ENCODE results near the gene C6orf15. TPM values are rescaled to one million over a fixed set of nuclear protein-coding genes. Genes with fewer than 3 reads are reported as not detected.

The C6orf15 gene
- polyA plus RNA-seq, 1 donor from 2014 or later = not detected

DNA sequence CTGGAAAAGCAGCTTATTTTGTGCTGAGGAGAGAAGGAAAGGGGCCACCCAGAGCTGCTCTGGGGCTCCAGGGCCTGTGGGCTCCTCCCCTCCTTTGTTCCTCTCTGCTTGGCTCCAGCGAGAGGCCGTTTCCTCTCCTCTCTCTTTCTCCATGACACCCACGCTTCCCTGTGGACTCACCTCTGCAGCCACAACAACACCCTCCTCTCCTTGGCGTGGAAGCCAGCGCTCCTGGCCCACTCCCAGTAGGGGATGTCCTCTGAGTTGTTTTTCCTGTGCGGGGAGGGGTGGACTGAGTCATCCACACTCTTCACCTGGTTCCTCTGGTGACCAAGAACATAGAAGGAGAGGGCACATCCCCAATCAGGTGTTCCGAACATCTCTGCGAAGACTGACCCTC, 12.8 kb upstream of the C6orf15 start:
- Histone ChIP-seq H3K9me2 (ENCODE audit: insufficient read depth, low read length) (no peaks in the 10 kb centered on the region), H2AFZ (ENCODE audit: low read depth, low read length) (no peak overlapping the region), H3K4me2 (ENCODE audit: low read length) (no peak overlapping the region)

DNA sequence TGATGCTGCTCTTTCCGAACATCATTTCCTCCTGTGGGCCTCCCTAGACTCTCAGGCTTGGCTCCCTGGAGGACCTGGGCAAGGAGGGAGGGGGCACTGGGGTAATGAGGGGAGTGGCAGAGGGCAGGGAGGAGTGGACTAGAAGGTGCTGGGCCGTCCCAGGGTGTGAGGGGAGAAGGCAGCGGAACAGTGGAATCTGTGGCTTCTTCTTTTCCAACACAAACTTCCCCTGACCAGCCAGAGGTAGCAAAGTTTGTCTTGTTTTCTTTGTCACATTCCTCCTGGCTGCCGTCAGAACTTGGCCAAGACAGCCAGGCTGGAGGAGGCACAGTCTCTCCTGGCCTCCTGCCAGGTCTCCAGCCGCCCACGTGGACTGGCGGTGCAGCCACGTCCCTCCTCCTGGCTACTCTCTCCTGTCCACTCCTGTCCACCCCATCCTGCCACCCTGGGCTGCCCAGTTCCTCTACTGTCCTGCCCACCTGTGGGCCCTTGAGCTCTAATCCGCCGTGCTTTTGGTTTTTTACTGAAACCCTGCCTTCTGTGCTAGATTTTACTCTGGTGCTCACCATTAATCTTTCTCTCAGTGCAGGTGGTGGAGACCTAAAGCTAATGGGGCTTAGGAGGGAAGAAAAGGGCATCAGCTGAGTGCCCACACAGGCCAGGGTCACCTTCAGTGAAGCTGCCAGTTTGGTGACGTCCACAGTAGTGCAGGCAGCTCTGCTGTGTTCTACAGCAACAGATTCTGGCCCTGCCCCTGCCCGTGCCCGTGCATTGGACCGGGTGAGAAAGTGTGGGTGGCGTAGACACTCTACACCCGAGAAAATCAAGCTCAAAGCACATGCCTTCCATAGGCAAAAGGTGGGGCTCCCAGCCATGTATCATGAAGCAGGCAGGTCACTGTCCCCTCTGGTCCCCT, 10.7 kb upstream of the C6orf15 start:
- Histone ChIP-seq H3K4me3 (ENCODE audit: low read length) (no peak overlapping the region), H4K20me1 (ENCODE audit: insufficient read depth) (no peaks in the 10 kb centered on the region), H3K9me3 (ENCODE audit: low read length) (no peaks in the 10 kb centered on the region), H3F3A (ENCODE audit: insufficient read depth, low read length, poor library complexity, severe bottlenecking) (no peaks in the 10 kb centered on the region), H3K9me2 (ENCODE audit: insufficient read depth, low read length) (no peaks in the 10 kb centered on the region), H3K27ac (ENCODE audit: low read length) (no peak overlapping the region), H3K79me2 (replicated peaks; ENCODE audit: insufficient read depth, low read length) (no peaks in the 10 kb centered on the region), H3K9ac (ENCODE audit: low read length) (no peak overlapping the region), H3K27me3 (ENCODE audit: insufficient read depth, low read depth, low read length) (no peaks in the 10 kb centered on the region), H3K4me2 (ENCODE audit: low read length) (no peak overlapping the region), H3K36me3 (ENCODE audit: insufficient read depth, low read length) (no peaks in the 10 kb centered on the region), H2AFZ (ENCODE audit: low read depth, low read length) (no peak overlapping the region)
- TF ChIP-seq POLR2AphosphoS5 (IDR thresholded peaks at IDR 0.05) = no peak

More for the DNA sequence above, 12.8 kb upstream of the C6orf15 start:
- Histone ChIP-seq H3K9me3 (ENCODE audit: low read length) (no peaks in the 10 kb centered on the region), H3K9ac (ENCODE audit: low read length) (no peak overlapping the region), H3F3A (ENCODE audit: insufficient read depth, low read length, poor library complexity, severe bottlenecking) (no peaks in the 10 kb centered on the region), H3K36me3 (ENCODE audit: insufficient read depth, low read length) (no peaks in the 10 kb centered on the region), H3K4me3 (ENCODE audit: low read length) (no peak overlapping the region), H3K79me2 (replicated peaks; ENCODE audit: insufficient read depth, low read length) (no peaks in the 10 kb centered on the region), H4K20me1 (ENCODE audit: insufficient read depth) (no peaks in the 10 kb centered on the region), H3K27me3 (ENCODE audit: insufficient read depth, low read depth, low read length) (no peaks in the 10 kb centered on the region), H3K27ac (ENCODE audit: low read length) (no peak overlapping the region)
- TF ChIP-seq POLR2AphosphoS5 (IDR thresholded peaks at IDR 0.05) (no peak), RAD21 (conservative IDR thresholded peaks at IDR 0.05) (no peak), MXI1 (conservative IDR thresholded peaks at IDR 0.05; ENCODE audit: poor library complexity, severe bottlenecking) (no peak), EP300 (conservative IDR thresholded peaks at IDR 0.05; ENCODE audit: poor library complexity, severe bottlenecking) (no peak)
- TF ChIP-seq, protein P1, sequence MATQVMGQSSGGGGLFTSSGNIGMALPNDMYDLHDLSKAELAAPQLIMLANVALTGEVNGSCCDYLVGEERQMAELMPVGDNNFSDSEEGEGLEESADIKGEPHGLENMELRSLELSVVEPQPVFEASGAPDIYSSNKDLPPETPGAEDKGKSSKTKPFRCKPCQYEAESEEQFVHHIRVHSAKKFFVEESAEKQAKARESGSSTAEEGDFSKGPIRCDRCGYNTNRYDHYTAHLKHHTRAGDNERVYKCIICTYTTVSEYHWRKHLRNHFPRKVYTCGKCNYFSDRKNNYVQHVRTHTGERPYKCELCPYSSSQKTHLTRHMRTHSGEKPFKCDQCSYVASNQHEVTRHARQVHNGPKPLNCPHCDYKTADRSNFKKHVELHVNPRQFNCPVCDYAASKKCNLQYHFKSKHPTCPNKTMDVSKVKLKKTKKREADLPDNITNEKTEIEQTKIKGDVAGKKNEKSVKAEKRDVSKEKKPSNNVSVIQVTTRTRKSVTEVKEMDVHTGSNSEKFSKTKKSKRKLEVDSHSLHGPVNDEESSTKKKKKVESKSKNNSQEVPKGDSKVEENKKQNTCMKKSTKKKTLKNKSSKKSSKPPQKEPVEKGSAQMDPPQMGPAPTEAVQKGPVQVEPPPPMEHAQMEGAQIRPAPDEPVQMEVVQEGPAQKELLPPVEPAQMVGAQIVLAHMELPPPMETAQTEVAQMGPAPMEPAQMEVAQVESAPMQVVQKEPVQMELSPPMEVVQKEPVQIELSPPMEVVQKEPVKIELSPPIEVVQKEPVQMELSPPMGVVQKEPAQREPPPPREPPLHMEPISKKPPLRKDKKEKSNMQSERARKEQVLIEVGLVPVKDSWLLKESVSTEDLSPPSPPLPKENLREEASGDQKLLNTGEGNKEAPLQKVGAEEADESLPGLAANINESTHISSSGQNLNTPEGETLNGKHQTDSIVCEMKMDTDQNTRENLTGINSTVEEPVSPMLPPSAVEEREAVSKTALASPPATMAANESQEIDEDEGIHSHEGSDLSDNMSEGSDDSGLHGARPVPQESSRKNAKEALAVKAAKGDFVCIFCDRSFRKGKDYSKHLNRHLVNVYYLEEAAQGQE (IDR thresholded peaks at IDR 0.05; ENCODE audit: borderline replicate concordance) = no peak

DNA sequence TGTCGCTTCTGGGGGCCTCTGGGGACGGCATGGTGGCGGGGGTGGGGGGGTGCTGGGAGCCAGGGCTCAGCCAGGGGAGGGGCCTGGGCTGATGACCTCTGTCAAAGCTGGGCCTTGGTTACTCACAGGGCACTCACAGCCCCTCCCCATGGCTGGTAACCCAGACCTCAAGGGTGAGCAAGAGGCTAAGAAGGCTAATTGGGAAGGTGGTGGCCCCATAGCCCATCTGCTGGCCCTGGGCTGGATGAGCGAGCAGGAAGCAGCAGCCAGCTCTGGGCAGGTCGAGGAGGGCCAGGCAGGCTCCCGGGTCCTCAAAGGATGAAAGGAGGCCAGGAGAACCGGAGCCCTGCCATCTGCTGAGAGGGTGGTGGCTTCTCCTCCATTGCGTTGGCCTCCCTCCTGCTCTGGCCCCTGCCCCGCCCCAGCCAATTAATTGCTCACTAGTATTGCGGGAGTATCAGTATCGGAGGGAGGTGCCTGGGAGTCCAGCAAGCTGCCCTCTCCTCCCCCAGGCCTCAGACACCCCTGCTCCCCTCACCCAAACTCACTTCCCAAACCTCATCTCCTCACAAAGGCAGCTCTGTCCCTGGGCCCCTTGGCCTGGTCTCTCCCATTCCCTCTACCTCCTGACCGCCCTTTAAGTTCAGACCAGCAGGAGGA, 8.9 kb upstream of the C6orf15 start:
- no peak overlapping the region for H3K4me2 ChIP-seq (ENCODE audit: low read length)
- H3K79me2 ChIP-seq (replicated peaks; ENCODE audit: insufficient read depth, low read length) = no peaks in the 10 kb centered on the region
- H3K27me3 ChIP-seq (ENCODE audit: insufficient read depth, low read depth, low read length) = no peaks in the 10 kb centered on the region
- no peaks in the 10 kb centered on the region for H3F3A ChIP-seq (ENCODE audit: insufficient read depth, low read length, poor library complexity, severe bottlenecking)
- H3K9ac ChIP-seq (ENCODE audit: low read length) = no peak overlapping the region
- H3K9me3 ChIP-seq (ENCODE audit: low read length) = no peaks in the 10 kb centered on the region
- no peak overlapping the region for H3K27ac ChIP-seq (ENCODE audit: low read length)
- TF ChIP-seq EP300 (conservative IDR thresholded peaks at IDR 0.05; ENCODE audit: poor library complexity, severe bottlenecking) (no peak), RAD21 (conservative IDR thresholded peaks at IDR 0.05) (no peak), MXI1 (conservative IDR thresholded peaks at IDR 0.05; ENCODE audit: poor library complexity, severe bottlenecking) (no peak), EZH2 (IDR thresholded peaks at IDR 0.05; ENCODE audit: borderline replicate concordance, insufficient read depth, low read length, poor library complexity, severe bottlenecking) (no peak), TAF1 (IDR thresholded peaks at IDR 0.05; ENCODE audit: low read depth) (no peak), POLR2AphosphoS5 (IDR thresholded peaks at IDR 0.05) (no peak), SMC3 (conservative IDR thresholded peaks at IDR 0.05; ENCODE audit: poor library complexity) (no peak)
- TF ChIP-seq, protein P2, sequence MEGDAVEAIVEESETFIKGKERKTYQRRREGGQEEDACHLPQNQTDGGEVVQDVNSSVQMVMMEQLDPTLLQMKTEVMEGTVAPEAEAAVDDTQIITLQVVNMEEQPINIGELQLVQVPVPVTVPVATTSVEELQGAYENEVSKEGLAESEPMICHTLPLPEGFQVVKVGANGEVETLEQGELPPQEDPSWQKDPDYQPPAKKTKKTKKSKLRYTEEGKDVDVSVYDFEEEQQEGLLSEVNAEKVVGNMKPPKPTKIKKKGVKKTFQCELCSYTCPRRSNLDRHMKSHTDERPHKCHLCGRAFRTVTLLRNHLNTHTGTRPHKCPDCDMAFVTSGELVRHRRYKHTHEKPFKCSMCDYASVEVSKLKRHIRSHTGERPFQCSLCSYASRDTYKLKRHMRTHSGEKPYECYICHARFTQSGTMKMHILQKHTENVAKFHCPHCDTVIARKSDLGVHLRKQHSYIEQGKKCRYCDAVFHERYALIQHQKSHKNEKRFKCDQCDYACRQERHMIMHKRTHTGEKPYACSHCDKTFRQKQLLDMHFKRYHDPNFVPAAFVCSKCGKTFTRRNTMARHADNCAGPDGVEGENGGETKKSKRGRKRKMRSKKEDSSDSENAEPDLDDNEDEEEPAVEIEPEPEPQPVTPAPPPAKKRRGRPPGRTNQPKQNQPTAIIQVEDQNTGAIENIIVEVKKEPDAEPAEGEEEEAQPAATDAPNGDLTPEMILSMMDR (IDR thresholded peaks at IDR 0.05; ENCODE audit: poor library complexity, severe bottlenecking) = no peak
- TF ChIP-seq, protein P1 (IDR thresholded peaks at IDR 0.05; ENCODE audit: borderline replicate concordance) = no peak
- no peaks in the 10 kb centered on the region for H3K9me2 ChIP-seq (ENCODE audit: insufficient read depth, low read length)
- H2AFZ ChIP-seq (ENCODE audit: low read depth, low read length) = no peak overlapping the region
- H3K36me3 ChIP-seq (ENCODE audit: insufficient read depth, low read length) = no peaks in the 10 kb centered on the region
- H4K20me1 ChIP-seq (ENCODE audit: insufficient read depth) = no peaks in the 10 kb centered on the region
- no peak overlapping the region for H3K4me3 ChIP-seq (ENCODE audit: low read length)
